Central memory CD8-positive, alpha-beta T cell (primary cell): ENCODE data around the gene RGS6.

Source experiments
- ATAC-seq: fragments of 150-1000 bp; cut with Tn5 transposase; replicated peaks from 2 replicates; pipeline ENCODE4 v1.10.0; 2022; ENCODE audit warnings: mild to moderate bottlenecking, moderate FRiP score, moderate number of reproducible peaks; ENCODE audit not compliant: poor library complexity, severe bottlenecking; ENCODE audit errors: extremely low read depth
- DNase-seq, 2 donors: peaks; one replicate each; pipeline ENCODE4 v3.0.0; 2021; ENCODE audit warnings: low spot score in 2 of 2
- H3K27ac Mint-ChIP-seq: one replicate; pipeline ENCODE4 v1.8.0; 2022; ENCODE audit warnings: low read depth, mild to moderate bottlenecking, moderate library complexity, mixed read lengths
- H3K27me3 Mint-ChIP-seq: one replicate; pipeline ENCODE4 v1.8.0; 2022; ENCODE audit warnings: mixed read lengths
- H3K36me3 Mint-ChIP-seq: one replicate; pipeline ENCODE4 v1.8.0; 2022; ENCODE audit warnings: mild to moderate bottlenecking, moderate library complexity, mixed read lengths; ENCODE audit not compliant: insufficient read depth
- H3K4me1 Mint-ChIP-seq: one replicate; pipeline ENCODE4 v1.8.0; 2022; ENCODE audit warnings: mixed read lengths
- H3K4me3 Mint-ChIP-seq: one replicate; pipeline ENCODE4 v1.8.0; 2022; ENCODE audit warnings: mild to moderate bottlenecking, moderate library complexity, mixed read lengths
- H3K9me3 Mint-ChIP-seq: one replicate; pipeline ENCODE4 v1.8.0; 2022; ENCODE audit warnings: mixed read lengths

RGS6 gene

DNA sequence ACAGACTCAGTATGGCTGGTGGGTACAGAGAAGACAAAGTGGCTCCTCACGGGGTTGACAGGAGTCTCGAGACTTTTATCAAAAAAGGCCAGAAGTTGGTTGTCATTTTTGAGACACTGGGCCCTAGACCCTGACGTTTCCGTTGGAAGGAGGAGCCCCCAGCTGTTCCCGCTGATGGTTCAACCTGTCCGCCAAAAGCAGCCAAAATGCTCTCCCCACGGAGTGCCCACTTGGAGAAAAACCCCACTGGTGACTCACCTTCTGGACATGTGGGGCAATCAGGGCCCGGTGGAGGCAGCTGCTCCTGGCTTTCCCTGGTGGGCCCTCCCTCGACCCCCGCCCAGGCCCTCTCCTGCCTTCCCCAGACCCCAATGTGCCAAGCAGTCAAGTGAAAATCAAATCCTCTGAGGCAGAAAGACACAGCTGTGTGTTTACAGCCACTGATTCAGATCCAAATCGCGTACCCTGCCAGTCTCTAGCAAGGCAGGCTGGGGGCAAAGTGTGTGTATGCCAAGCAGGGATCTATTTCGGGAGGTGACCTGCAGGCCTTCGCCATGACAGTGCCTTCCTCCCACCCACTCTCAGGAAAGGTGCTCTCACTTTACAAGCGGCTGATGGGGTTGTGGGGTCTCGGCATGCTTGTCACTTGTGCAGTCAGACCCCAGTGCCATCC, 614.3 kb downstream of the RGS6 start:
- Mint-ChIP-seq H3K36me3 (no peaks in the 10 kb centered on the region), H3K4me3 (no peak overlapping the region), H3K27me3 (peaks cover 66% of the 10 kb centered on the region), H3K9me3 (no peaks in the 10 kb centered on the region), H3K4me1 (peaks cover 15% of the 10 kb centered on the region), H3K27ac (no peak overlapping the region)
- ATAC-seq: no peak
- DNase-seq: no peak

DNA sequence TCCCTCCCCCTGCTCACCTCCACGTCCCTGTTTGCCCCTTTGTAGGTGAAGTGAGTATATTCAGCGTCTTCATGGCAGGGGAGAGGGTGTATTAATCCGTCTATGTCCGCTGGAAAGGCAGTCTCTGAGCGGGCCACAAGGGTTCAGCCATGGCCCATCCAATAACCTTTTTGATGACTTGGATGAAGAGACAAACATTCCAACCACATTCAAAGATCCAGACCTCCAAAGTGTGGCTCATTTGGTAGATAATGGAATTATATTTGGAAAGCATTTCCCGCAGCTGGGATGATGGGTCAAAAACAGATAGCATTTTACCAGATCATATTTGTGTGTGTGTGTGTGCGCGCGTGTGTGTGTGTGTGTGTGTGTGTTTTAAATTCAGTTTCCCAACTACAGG, 615.8 kb downstream of the RGS6 start:
- Mint-ChIP-seq H3K4me3 (no peak overlapping the region), H3K27ac (no peak overlapping the region), H3K9me3 (no peaks in the 10 kb centered on the region), H3K27me3 (peaks cover 80% of the 10 kb centered on the region), H3K36me3 (no peaks in the 10 kb centered on the region), H3K4me1 (peaks cover 15% of the 10 kb centered on the region)
- DNase-seq: no peak
- ATAC-seq: no peak

DNA sequence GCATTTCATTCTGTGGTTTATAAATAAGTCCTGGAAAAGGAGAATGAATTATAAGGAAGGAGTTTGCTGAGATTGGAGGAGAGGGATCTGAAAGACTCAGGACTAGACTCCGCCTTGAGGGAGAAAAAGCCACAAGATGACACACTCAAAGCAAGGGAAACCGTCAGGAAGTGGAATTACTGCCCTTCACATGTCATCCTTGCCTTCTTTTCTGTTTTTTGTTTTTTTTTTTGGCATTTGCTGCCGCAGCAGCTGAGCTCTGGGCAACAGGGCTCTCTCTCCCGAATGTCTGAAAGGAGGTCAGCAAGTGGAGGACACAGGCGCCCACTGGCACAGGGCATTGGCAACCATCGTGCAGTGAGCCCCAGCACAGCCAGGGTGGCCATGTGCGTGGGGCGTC, 616.8 kb downstream of the RGS6 start:
- H3K4me3 Mint-ChIP-seq: no peak overlapping the region
- ATAC-seq (no peak), DNase-seq (no peak)
- H3K27ac Mint-ChIP-seq: no peak overlapping the region
- no peaks in the 10 kb centered on the region for H3K9me3 Mint-ChIP-seq
- H3K36me3 Mint-ChIP-seq: no peaks in the 10 kb centered on the region
- peaks cover 15% of the 10 kb centered on the region for H3K4me1 Mint-ChIP-seq
- H3K27me3 Mint-ChIP-seq: peaks cover 87% of the 10 kb centered on the region

DNA sequence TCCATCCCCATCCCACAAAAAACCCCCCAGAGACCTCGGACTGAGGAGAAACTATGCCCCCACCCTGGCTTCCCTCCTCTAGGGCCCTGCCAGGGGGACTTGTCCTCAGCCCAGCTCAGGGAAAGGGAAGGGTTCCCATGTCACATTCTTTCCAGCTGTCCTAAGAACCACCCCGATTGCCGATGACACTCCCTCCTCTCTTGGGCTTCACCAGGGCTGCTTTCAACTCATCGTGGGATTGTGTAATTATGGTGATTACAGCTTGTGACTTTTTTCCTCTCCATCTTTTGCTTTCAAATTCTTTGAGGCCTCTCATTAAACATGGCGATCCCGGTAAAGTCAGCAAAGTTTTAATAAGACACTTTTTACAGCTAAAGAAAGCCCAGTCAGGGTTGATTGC, 617.6 kb downstream of the RGS6 start:
- peaks cover 15% of the 10 kb centered on the region for H3K4me1 Mint-ChIP-seq
- peaks cover 88% of the 10 kb centered on the region for H3K27me3 Mint-ChIP-seq
- no peak overlapping the region for H3K4me3 Mint-ChIP-seq
- ATAC-seq (no peak), DNase-seq (no peak)
- H3K9me3 Mint-ChIP-seq: no peaks in the 10 kb centered on the region
- no peaks in the 10 kb centered on the region for H3K36me3 Mint-ChIP-seq
- no peak overlapping the region for H3K27ac Mint-ChIP-seq

DNA sequence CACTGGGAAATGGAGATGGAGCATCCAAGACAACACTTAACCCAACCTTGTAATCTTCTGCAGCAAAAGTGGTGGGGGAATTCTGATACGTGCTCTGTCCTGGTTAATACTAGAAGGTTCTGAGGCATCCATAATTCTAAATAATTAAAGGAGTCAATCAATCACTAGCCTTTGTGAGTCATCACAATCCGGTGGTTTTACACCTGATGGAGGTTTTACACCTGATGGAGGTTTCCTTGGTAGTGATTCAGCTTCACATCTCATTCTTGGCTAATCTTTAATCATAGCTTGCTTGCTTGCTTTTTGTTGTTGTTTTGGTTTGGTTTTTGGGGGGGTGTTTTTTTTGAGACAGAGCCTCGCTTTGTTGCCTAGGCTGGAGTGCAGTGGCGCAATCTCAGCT, 618.3 kb downstream of the RGS6 start:
- H3K9me3 Mint-ChIP-seq: no peaks in the 10 kb centered on the region
- peaks cover 13% of the 10 kb centered on the region for H3K4me1 Mint-ChIP-seq
- no peaks in the 10 kb centered on the region for H3K36me3 Mint-ChIP-seq
- peaks cover 85% of the 10 kb centered on the region for H3K27me3 Mint-ChIP-seq
- no peak for DNase-seq
- H3K27ac Mint-ChIP-seq: no peak overlapping the region
- ATAC-seq: no peak
- H3K4me3 Mint-ChIP-seq: no peak overlapping the region

DNA sequence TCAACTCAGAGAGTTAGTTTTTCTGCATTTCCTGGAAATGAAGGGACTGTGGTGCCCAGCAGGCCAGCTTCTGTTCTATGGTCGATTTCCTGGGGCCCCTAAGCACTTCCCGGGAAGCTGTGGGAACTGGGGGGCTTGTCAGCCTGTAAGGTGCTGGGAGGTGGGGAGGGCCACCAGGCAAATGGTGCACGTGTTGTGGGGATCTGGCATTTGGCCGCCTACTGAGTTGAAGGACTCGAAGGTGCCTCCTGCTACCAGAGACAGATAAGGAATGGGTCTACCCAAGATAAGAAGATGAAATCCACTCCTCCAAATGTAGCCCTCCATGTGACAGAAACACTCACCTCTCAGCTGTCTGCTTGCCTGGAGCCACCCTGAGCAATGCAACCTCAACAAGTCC, 620.0 kb downstream of the RGS6 start:
- no peak for ATAC-seq
- no peak for DNase-seq
- H3K4me3 Mint-ChIP-seq: no peak overlapping the region
- peaks cover 9% of the 10 kb centered on the region for H3K4me1 Mint-ChIP-seq
- H3K27me3 Mint-ChIP-seq: peaks cover 87% of the 10 kb centered on the region
- no peaks in the 10 kb centered on the region for H3K36me3 Mint-ChIP-seq
- H3K27ac Mint-ChIP-seq: no peak overlapping the region
- H3K9me3 Mint-ChIP-seq: no peaks in the 10 kb centered on the region

DNA sequence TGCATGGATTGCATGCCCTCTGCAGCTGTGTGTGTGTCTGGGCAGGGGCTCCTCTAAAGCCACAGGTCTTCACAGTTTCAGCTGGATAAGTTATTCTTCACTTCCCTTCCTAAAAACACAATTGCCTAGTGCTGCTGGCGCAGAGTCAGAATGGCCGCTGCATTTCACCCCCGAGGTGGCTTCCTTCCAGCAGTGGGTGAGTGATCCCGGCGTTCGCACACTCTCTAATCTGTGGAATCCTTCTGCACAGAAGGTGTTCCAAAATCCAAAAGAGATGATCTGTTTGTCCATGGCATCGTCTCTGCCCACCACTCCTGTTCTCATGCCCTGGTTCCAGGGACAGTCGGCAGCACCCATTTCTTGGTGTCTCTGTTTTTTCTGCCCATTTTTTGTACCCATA, 620.9 kb downstream of the RGS6 start:
- no peaks in the 10 kb centered on the region for H3K9me3 Mint-ChIP-seq
- no peaks in the 10 kb centered on the region for H3K36me3 Mint-ChIP-seq
- no peak overlapping the region for H3K4me3 Mint-ChIP-seq
- peaks cover 87% of the 10 kb centered on the region for H3K27me3 Mint-ChIP-seq
- ATAC-seq: no peak
- no peak overlapping the region for H3K27ac Mint-ChIP-seq
- no peak for DNase-seq
- H3K4me1 Mint-ChIP-seq: peaks cover 9% of the 10 kb centered on the region

DNA sequence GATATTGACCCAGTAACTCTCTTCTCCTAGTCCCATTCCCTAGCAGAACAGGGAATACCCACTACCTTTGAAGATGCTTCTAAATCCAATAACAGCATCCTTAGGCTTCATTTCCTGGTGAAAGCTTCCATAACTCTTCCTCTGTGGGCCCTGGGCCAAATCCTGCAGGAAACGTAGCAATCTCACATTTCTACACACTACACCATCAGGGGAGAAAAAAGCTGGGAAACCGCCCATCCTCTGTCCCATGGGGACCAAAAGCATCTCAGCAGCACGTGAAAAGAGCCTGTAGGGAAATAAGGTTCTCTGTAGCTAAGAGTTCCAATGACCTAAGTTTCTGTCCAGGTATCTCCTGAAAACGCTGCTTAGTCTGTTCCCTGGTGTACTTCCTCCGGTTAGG, 621.4 kb downstream of the RGS6 start:
- DNase-seq: no peak
- H3K36me3 Mint-ChIP-seq: no peaks in the 10 kb centered on the region
- peaks cover 87% of the 10 kb centered on the region for H3K27me3 Mint-ChIP-seq
- no peak for ATAC-seq
- H3K9me3 Mint-ChIP-seq: no peaks in the 10 kb centered on the region
- no peak overlapping the region for H3K27ac Mint-ChIP-seq
- H3K4me3 Mint-ChIP-seq: no peak overlapping the region
- peaks cover 9% of the 10 kb centered on the region for H3K4me1 Mint-ChIP-seq

DNA sequence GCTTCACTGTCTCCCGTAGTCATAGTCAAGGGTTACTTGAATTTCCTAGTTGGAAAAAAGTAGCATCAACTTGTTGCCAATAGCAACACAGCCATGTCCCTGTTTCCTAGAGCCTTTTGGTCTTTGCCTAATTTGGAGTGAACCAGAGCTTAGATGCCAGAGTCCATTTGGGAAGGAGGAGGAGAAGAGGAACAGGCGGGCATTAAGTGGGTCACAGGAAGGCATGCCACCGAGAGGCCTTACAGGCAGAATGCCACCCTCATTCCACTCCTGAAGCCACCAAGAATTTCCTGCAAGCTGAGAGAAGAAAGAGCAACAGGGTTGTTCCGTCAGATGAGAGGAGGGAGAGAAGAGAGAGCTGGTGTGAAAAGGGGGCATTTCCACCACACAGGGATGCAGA, 622.2 kb downstream of the RGS6 start:
- Mint-ChIP-seq H3K4me3 (no peak overlapping the region), H3K27ac (no peak overlapping the region), H3K9me3 (no peaks in the 10 kb centered on the region), H3K27me3 (peaks cover 87% of the 10 kb centered on the region), H3K4me1 (peaks cover 9% of the 10 kb centered on the region), H3K36me3 (no peaks in the 10 kb centered on the region)
- no peak for DNase-seq
- ATAC-seq: no peak

DNA sequence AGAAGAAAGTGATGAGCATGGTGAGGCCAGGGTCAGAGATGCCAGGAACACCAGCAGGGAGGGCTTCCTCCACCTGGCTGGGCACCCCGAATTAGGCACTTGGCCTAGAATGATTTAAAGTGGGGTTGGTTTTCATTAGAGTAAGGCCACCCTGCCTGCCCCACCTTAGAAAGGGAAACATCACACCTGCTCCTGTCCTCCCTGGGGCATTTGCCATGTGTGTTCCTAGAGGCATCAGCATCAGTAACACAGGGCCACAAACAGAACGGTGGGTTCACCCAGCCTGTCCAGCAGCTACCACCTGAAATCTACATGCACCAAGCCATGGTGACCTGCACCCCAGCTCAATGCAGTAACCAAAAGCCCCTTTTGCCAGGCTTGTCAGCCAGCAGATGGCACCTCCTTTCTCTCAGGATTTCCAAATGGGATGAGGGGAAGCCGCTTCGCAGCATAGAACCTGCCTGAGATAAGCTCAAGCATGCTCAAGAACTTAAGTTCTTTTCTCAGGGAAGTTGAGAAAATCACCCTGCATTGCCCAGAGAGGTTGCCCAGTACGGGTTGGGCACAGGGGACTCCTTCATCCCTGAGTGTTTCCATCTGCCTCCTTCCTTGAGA, 622.9 kb downstream of the RGS6 start:
- DNase-seq: no peak

DNA sequence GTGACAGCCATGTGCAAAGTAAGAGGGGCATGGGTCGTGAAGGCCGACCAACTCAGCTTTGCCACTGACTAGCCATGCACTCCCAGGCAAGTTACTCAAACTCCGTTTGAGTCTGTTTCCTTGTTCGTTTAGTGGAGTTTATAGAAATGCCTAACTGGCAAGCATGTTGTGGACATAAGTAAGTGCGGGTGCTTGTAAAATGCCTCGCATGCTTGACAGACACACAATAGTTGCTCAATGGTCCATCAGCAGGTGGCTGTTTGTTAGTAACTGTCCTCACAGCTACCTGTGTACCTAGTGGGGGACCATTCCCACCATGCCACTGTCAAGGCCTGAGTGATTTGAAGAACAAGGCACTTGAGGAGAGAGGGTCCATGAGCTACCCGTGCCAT, 623.4 kb downstream of the RGS6 start:
- Mint-ChIP-seq H3K27me3 (peaks cover 77% of the 10 kb centered on the region), H3K27ac (no peak overlapping the region), H3K36me3 (no peaks in the 10 kb centered on the region), H3K4me1 (peaks cover 2% of the 10 kb centered on the region), H3K4me3 (no peak overlapping the region), H3K9me3 (no peaks in the 10 kb centered on the region)
- ATAC-seq (no peak), DNase-seq (no peak)

More for the DNA sequence above, 622.9 kb downstream of the RGS6 start:
- H3K27me3 Mint-ChIP-seq: peaks cover 82% of the 10 kb centered on the region
- no peaks in the 10 kb centered on the region for H3K9me3 Mint-ChIP-seq
- no peaks in the 10 kb centered on the region for H3K36me3 Mint-ChIP-seq
- no peak for ATAC-seq
- peaks cover 8% of the 10 kb centered on the region for H3K4me1 Mint-ChIP-seq
- H3K27ac Mint-ChIP-seq: no peak overlapping the region
- no peak overlapping the region for H3K4me3 Mint-ChIP-seq

DNA sequence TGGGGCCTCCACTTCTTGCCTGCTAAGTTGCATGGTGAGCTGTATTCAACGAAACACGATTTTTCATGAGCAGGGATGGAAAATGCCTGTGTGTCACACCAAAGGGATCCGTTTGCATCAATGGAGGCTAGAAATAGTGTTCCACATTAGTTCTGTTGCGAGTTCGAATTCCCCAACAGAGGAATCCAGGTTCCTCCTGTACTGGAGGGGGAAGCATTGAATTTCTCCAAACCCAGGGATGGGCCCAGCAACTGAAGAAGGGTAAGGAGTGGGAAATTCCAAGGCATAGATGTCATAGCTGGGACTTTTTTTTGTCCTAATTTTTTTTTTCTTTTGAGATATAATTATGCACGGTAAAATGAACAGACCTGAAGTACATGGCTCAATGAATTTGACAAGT, 625.4 kb downstream of the RGS6 start:
- Mint-ChIP-seq H3K9me3 (no peaks in the 10 kb centered on the region), H3K4me1 (no peaks in the 10 kb centered on the region), H3K27me3 (peaks cover 76% of the 10 kb centered on the region), H3K36me3 (peaks cover 2% of the 10 kb centered on the region), H3K27ac (no peak overlapping the region), H3K4me3 (no peak overlapping the region)
- ATAC-seq (no peak), DNase-seq (no peak)

DNA sequence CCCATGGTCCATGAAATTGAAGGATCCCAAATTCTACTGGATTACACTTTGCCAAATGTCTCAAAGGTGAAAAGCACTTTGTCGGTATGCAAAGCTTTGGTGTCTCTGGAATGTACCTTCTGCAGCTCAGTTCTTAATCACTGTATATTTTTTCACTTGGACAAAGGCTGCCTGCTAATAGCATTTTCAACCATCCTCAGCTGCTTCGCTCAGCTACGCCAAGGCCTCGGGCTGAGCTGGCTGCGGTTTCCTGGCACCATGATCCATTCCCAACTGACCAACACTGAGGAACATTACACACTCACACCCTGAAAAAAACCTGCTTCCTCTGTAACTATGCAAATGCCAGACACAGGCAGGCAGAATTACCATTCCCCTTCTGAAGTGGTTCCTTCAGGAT, 626.5 kb downstream of the RGS6 start:
- Mint-ChIP-seq H3K27me3 (peaks cover 76% of the 10 kb centered on the region), H3K4me3 (no peak overlapping the region), H3K27ac (no peak overlapping the region), H3K4me1 (no peaks in the 10 kb centered on the region), H3K9me3 (no peaks in the 10 kb centered on the region), H3K36me3 (peaks cover 2% of the 10 kb centered on the region)
- no peak for ATAC-seq
- no peak for DNase-seq
